ENCODE data around the gene ZNF785. TPM values are rescaled to one million over a fixed set of nuclear protein-coding genes. Genes with fewer than 3 reads are reported as not detected.
A peak's percentile ranks its signal among the peaks of the same experiment; 100 is the strongest.

ZNF785 gene
- total RNA-seq, 1 donor from 2014 or later, result 16.3 TPM

GRCh38 chr16:30570636-30571444, 14.7 kb downstream of the ZNF785 start:
- Histone ChIP-seq H3K9me3 (no peaks in the 10 kb centered on the region), H3K4me3 (peak overlapping the region; percentile 88), H3K36me3 (no peaks in the 10 kb centered on the region), H3K27ac (peak overlapping the region; percentile 99), H3K4me1 (peaks cover 17% of the 10 kb centered on the region), H3K27me3 (no peaks in the 10 kb centered on the region)
- TF ChIP-seq CTCF (IDR thresholded peaks at IDR 0.05), result no peak
- intact Hi-C loops (cut with DNase I), result no loop called here
- peak; percentile 69 for DNase-seq
- peak; percentile 0 for ATAC-seq

GRCh38 chr16:30569746-30570635, 15.5 kb downstream of the ZNF785 start:
- Histone ChIP-seq H3K9me3 (no peaks in the 10 kb centered on the region), H3K4me3 (peak overlapping the region; percentile 88), H3K36me3 (no peaks in the 10 kb centered on the region), H3K4me1 (peaks cover 17% of the 10 kb centered on the region), H3K27me3 (no peaks in the 10 kb centered on the region), H3K27ac (peak overlapping the region; percentile 99)
- TF ChIP-seq CTCF (IDR thresholded peaks at IDR 0.05), result no peak
- intact Hi-C loops (cut with DNase I), result no loop called here
- no peak for ATAC-seq
- no peak for DNase-seq

- Histone ChIP-seq H3K9me3 (no peaks in the 10 kb centered on the region), H3K4me1 (peaks cover 17% of the 10 kb centered on the region), H3K36me3 (no peaks in the 10 kb centered on the region), H3K4me3 (no peak overlapping the region), H3K27ac (no peak overlapping the region), H3K27me3 (no peaks in the 10 kb centered on the region)
- DNase-seq (no peak), ATAC-seq (no peak)
- no peak for TF ChIP-seq CTCF (IDR thresholded peaks at IDR 0.05)
- intact Hi-C loops (cut with DNase I), result no loop called here
Measured at GRCh38 chr16:30569281-30569680, 16.2 kb downstream of the ZNF785 start.

- TF ChIP-seq CTCF (IDR thresholded peaks at IDR 0.05), result no peak
- Histone ChIP-seq H3K36me3 (no peaks in the 10 kb centered on the region), H3K27me3 (no peaks in the 10 kb centered on the region), H3K9me3 (no peaks in the 10 kb centered on the region), H3K4me3 (no peak overlapping the region), H3K27ac (no peak overlapping the region), H3K4me1 (peaks cover 17% of the 10 kb centered on the region)
- DNase-seq, result no peak
- intact Hi-C loops (cut with DNase I), result no loop called here
- no peak for ATAC-seq
Measured at GRCh38 chr16:30567991-30568638, 17.4 kb downstream of the ZNF785 start.

- no peak overlapping the region for H3K4me3 ChIP-seq
- intact Hi-C loops (cut with DNase I), result no loop called here
- H3K9me3 ChIP-seq, result no peaks in the 10 kb centered on the region
- H3K27me3 ChIP-seq, result no peaks in the 10 kb centered on the region
- DNase-seq (no peak), ATAC-seq (no peak)
- peaks cover 14% of the 10 kb centered on the region for H3K4me1 ChIP-seq
- no peak for TF ChIP-seq CTCF (IDR thresholded peaks at IDR 0.05)
- no peaks in the 10 kb centered on the region for H3K36me3 ChIP-seq
- H3K27ac ChIP-seq, result no peak overlapping the region
Measured at GRCh38 chr16:30567160-30567990, 18.1 kb downstream of the ZNF785 start.
